T-helper 9 cell (primary cell): ENCODE results near the gene RIC8B.
"Not testable (repeated sequence)": the region's sequence is repeated elsewhere in the genome, so short reads cannot be mapped to it uniquely, and the experiment has no call there.

ENCODE experiments used
- DNase-seq: peaks from one replicate; pipeline ENCODE4 v3.0.0-alpha.2; 2020
- total RNA-seq, 2 donors: gene quantifications; one replicate each; lab custom pipeline; 2026; lab: John Stamatoyannopoulos, UW

The RIC8B gene, protein sequence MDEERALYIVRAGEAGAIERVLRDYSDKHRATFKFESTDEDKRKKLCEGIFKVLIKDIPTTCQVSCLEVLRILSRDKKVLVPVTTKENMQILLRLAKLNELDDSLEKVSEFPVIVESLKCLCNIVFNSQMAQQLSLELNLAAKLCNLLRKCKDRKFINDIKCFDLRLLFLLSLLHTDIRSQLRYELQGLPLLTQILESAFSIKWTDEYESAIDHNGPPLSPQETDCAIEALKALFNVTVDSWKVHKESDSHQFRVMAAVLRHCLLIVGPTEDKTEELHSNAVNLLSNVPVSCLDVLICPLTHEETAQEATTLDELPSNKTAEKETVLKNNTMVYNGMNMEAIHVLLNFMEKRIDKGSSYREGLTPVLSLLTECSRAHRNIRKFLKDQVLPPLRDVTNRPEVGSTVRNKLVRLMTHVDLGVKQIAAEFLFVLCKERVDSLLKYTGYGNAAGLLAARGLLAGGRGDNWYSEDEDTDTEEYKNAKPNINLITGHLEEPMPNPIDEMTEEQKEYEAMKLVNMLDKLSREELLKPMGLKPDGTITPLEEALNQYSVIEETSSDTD
- 22.9 to 32.1 reads per million in 2 donors for total RNA-seq

DNA sequence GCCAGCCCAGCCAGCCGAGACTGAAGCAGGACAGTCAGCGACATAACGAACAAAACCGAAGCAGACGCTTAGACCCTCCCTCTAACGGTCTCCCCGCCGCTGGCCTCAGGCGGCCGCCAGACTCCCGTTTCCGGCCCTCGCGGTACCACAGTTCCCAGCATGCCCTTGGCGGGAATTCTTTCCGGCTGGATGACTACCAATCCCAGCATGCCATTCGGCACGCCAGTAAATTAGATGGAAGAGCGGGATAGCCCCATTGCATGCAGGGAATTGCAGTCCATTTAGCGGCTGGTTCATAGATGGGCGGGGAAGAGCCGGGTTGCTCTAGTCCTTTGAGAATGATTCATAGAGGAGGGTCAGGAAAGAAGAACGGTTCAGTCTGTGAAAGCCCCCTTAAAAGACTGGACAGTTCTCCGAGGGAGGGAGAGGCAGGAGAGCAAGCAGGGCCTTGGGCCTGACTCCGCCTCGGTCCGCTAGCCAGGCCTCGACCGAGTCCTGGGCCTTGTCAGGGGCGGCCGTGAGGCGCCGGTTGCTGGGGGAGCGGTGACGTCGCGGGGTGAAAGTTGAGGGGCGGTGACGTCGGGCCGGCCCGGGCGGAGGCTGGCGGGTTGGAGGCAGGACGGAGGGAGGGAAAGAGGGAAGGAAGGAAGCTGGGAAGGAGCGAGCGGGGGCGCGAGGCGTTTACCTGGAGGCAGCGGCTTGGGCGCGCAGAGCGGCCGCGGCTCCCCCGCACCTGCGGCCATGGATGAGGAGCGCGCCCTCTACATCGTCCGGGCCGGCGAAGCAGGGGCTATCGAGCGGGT is at the start of gene RIC8B:
Gene RIC8B, plus strand, starts transcription at position 678 of the 803 bp plus-strand sequence. Its CDS starts 64 bp downstream, at position 742.
- DNase-seq: peak; percentile 65

DNA sequence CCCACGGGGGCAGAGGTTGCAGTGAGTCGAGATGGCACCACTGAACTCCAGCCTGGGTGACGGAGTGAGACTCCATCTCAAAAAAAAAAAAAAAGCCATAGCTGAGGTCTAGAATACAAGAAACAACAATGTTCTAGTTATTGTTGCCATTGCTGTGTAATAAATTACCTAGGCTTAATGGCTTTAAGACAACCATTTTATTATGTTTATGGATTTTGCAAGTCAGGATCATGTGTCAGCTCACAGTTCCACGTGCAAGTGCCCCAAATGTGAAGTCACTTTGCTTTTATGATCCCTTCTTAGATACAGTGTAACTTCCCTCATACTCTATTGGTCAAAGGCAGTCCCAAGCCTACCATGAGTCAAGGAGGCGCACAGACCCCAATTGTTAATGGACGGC is 49.5 kb upstream of the RIC8B start:
- no peak for DNase-seq

DNA sequence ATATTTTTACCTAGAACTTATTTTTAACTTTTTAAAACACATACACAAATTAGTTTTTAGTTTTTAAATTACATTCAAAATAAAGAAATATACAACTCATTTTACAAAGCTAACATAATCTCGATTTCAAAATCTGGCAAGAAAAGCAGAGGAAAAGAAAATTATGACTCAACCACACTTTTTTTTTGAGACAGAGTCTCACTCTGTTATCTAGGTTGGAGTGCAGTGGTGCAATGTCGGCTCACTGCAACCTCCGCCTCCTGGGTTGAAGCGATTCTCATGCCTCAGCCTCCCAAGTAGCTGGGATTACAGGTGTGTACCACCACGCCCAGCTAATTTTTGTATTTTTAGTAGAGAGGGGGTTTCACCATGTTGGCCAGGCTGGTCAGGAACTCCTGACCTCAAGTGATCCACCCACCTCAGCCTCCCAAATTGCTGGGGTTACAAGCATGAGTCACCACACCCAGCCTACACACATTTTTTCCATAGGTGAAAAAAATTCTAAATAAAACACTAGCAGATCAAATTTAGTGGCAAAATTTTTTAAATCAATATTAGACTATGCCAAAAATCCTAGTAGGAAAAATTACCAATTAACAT is 47.8 kb upstream of the RIC8B start:
- DNase-seq: not testable (repeated sequence)

DNA sequence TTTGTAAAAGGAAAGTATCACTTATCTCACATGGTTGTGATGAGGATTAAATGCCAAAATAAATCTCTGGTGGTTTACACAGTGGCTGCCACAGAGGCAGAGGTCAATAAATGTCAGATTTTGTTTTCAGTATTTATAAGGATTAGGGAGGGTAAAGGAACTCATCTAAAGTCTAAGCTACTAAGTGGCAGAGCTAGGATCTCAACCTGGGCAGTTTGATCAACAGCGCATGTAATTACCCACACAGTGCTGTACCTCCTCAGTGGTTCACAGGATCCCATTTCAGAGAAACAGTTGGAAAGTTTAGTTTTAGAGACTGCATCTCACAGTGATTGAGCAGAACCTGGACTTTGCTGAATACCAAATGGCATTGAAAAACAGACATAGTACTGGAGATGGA is 44.9 kb upstream of the RIC8B start:
- DNase-seq: no peak

DNA sequence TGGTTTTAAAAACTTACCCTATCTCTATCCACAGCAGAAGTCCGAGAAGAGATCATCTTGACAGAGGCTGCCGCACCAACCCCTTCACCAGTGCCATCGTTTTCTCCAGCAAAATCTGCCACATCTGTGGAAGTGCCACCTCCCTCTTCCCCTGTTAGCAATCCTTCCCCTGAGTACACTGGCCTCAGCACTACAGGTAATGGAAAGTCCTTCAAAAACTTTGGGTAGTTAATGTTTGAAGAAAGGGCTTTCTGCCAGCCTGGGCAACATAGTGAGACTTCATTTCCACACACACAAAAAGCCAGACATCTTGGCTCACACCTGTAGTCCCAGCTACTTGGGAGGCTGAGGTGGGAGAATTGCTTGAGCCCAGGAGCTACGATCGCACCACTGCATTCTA is 41.6 kb upstream of the RIC8B start:
- no peak for DNase-seq

DNA sequence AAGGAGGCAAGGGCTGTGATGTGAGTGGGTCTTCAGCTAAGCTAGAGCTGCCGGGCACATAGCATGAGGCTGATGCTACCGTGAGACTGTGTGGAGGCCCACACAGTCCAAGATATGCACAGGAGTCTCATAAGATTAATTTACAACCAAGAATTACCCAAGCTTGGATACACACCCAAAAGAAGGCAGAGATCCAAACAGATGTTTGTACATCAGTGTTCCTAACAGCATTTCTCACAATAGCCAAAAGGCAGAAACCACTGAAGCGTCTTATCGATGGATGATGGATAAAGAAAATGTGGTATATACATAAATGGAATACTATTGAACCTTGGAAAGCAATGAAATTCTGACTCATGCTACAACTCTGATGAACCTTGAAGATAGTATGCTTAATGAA is 40.8 kb upstream of the RIC8B start:
- no peak for DNase-seq

DNA sequence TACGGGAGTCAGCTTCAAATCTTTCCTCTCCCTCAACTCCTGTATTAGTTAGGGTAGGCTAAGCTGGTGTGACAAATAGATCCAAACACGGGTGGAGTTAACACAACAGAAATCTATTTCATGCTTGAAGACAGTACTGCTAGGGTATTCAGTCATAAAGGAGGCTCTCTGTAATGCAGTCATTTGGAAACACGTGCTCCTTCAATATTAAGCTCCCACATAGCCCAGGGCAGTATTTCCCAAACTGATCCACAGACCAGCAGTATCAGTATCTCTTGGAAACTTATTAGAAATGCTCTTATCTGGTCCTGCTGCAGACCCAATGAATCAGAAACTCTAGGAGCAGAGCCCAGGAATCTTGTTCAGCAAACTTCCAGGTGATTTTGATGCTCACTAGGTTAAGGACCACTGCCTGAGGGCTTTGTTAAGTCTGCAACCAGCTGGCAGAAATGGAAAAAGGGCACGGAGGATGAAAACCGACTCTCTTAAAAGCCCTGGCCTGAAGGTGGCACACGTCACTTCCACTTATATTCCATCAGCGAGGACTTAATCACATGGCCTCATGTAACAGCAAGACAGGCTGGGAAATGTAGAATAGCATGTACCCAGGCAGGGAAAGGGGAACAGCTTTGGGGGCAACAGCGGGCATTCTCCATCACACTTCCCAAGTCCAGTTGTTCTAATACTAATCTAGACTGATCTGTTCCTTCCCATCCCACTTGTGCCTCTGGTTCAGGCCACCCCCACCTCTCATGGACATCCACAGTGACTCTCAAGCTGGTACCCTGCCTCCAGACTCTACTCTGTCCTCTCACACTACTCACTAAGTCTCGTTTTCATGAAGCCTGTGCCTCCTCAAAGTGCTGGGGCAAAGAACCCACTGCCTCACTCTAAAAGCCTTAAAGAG is 38.2 kb upstream of the RIC8B start:
- DNase-seq: no peak

DNA sequence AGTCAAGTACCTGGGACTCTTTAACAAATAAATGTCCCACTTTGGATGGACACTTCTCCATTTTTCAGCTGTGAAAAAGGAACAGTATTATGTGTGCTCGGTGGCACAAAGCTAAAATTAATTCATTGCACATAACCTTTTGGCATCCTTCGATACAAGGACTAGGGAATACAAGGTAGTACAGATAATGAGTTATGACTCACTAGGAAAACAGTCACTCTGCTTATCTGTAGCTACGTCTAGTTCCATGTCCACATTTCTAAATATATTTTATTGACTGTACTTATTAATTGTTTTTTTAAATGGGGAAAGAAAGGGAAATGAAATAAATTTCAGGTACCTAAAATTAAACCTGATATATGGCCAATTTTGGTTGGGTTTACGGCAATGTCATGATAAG is 35.2 kb upstream of the RIC8B start:
- DNase-seq: no peak

DNA sequence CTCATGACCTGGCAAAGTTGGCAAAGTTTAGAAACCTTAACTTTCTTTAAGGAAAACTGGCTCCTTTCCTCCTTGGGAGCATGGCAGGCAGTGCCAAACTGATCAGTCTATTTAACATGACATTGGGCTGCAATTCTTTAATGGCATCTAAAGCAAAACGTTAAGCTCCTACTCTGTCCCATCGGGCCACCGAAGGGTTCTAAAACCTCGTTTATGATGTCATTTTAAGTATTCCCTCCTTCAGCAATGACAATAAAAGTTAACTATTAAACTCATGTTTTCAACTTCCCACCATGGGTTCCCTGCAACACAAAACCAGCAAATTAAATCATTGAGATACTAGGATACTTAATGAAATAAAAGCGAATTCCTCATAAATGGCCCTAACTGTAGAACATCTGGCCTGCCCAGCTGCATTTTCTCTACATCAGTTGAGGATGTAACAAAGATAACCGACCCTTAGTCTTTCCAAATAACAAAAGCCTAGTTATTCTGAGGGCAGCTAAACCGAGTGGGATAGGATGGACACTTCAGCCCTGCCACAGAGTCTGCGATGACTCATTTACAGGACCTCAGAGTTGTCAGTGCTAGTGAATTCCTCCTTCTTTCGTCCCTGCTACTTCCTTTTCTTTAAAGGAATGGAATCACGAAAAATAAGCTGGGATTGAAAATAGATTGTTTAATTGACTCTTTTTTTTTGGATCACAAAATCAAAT is 34.5 kb upstream of the RIC8B start:
- DNase-seq: no peak

DNA sequence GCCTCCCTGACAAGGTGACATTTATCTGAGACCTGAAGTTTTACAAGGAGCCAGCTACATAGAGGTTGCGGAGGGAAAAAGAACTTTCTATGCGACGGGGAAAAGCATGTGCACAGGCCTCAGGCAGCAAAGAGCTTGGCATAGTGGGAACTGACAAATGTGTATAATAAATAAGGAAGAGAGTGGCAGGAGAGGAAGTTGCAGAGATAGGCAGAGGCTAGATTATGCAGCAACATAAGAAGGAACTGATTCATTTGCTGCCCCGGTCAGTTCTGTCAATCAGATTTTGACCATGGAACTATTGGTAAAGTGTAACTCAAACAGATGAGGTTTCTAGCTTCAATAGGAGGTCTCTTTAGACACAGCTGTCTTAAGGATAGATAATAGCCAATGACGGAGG is 33.7 kb upstream of the RIC8B start:
- DNase-seq: no peak

DNA sequence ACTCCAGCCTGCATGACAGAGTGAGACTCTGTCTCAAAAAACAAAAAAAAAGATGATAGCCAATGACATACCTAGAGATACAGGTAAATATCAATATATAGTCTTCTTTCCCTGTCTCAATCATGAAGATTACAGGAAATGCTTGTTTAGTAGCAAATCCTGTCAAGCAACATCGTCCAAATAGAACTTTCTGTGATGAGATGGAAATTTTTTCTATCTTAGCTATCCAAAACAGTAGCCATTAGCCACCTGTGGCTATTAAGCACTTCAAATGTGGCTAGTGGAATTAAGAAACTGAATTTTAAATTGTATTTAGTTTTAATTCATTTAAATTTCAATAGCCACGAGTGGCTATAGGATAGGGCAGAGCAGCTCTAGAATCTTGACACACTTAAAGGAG is 33.2 kb upstream of the RIC8B start:
- no peak for DNase-seq

DNA sequence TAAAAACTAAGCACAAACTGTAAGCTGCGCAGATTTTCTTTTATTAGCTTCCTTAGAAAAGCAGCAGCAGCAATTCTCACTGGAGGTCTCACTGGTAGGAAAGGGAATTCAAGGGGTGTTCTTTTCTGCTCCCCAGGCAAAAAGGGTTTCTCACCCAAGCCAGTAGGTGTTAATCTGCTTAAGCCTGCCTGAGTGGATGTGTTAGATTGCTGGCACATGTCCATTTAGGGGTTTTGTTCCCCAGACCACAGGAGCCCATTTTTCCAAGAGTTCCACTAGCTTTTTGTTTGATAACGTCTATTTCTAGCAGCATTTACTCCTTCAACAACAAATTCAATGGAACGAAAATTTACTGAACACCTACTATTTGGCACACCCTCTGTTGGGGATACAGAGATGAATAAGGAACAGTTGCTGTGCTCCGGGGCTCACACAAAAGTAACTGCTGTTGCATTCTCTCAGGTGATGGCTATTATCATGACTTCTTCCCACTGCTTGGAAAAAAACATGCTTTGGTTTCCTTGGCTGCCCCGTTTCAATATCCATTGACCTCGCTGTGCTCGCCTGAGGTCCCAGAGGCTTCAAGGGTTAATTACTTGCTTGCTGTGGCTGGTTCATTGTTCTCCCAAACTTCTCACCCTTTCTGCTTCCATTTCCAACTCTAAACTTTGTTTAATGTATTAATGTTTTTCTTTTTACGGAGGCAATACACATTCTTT is 31.1 kb upstream of the RIC8B start:
- no peak for DNase-seq

DNA sequence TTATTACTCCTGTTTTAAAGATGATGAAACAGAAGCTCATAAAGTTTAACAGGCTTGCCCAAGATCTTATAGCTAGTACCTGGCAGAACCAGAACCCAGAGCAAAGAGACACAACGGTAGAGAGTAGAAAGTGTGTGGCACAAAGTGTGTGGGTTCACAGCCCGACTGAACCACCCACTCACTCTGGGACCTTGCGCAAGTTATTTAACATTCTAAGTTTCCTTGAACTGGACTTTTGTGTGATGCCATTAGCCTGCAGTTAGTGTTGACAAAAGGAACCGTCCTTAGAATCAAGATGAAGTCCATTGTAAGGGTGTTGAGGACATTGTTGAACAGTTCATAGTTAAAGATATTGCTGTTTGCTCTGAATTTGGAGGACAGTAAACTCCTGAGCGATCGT is 29.9 kb upstream of the RIC8B start:
- no peak for DNase-seq

DNA sequence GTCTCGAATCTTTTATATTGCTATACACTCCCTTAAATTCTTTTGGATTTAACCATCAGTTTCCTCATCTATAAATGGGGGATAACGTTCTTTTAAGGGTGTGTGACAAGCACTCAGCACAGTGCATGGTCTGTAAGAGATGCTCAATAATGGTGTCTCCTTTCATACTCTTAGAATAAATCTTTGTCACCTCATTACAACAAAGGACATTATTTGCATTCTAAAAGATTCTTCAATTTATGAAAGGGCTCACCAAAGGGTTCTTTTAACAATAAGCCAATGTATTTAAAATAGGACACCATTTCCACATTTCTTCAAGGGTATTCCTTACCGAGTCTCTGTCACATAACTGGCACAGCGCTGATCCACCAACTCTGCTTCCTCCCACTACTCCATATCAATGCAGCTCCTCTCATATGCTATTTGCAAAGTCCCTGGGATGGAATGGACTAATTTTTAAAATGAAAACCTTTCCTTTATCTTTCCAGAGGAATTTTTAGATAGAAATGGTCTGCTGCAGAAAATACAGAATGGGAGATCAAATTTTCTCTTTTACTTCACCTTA is 29.2 kb upstream of the RIC8B start:
- no peak for DNase-seq

DNA sequence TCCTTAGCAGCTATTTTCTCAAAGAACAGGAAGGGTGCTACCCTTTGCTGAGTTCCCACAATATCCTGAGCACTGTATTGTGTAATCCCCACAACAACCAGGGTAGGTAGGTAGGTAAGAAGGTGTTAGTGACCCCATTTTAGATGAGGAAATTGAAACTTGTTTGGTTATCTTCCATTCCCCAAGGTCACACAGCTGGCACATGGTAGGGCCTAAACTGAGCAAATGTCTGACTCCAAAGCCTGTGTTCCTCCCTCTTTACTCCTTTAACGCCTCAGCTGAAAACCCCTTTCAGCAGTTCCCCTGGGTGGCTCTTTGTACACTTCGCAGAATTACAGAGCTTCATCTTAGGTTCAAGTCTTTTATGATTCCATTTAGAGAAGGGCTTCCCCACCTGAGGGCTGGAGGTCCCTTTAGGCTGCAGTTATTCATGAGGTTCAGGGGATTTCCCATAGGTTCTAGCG is 26.5 kb upstream of the RIC8B start:
- no peak for DNase-seq

DNA sequence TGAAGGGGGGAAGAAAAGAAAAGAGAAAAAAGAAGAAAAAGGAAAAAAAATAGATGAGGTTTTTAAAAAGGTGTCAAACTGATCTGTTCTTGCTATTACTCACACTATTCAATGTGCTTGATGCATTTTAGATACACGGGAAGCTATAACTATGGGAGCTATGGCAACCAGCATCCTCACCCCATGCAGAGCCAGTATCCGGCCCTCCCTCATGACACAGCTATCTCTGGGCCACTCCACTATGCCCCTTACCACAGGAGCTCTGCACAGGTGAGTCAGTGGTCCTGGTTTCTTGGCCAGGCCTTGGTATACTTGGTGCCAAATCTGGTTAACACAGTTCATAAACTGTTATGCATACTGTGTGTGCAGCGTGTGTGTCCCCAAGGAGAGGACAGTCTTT is 24.0 kb upstream of the RIC8B start:
- no peak for DNase-seq

DNA sequence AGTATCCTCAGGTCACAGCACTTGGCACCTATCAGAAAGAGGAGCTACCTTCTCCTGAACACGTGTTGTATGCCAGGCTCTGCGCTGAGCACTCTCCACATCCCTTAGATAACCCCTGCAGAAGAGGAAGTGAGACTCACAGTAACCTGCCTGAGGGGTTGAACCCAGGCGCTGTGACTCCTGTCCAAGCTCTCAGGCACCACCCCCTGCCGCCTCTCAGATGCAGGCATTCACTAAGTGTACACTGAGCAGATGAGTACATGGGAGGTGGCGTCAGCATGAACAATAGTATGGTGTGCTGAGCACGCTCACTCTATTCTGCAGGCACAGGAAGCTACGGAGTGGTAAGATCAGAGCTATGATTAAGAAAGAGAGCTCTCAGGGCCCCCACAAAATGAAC is 21.0 kb upstream of the RIC8B start:
- DNase-seq: no peak

DNA sequence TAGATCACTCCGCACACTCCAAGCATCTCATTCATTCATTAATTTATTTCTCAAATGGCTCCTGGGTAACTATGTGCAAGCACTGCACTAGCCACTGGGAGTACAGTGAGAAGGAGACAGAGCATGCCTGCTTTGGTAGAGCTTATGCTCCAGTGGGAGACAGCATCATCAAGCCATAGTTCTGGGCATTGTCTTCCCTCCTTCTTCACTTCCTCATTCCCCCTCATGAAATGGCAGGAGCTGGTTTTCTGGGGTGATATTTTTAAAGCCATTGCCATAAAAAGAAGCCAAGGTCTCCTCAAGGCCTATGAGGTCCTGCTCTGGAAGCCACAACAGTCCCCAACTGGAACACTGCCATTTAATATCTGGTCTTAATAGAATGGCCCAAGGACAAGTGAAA is 20.2 kb upstream of the RIC8B start:
- DNase-seq: no peak

DNA sequence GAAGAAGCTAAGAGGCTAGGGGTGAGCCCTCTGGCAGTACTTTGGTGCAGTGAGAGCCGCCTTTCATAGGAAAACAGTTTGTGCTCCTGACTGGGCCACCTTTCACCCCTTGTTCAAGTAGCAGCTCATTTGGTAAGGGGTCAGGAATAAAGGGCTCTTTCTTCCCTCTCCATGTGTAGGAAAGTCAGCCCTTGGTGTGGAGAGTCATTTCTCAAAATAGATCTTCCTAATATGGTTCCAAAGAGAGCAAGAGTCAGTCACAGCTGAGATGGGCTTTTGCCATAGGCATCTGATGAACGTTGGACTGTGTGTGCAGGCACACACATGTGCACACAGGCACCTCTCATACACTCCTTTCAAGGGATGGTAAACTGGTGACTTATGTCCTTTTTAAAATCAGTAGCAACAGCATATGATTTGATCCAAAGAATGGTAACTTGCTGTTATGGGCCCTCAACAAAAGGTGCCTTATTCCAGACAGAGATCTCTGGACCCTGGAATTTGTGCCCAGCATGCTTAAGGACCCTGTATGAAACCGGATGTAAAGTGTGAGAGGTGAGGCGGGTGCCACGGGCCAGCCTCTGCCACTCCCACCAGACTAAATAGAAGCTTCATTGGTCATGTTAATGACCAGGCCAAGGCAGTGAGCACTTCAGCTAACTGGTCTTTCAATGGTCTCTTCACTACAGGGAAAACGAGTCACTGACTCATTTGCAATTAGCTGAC is 16.7 kb upstream of the RIC8B start:
- DNase-seq: no peak
